ENCODE results near the gene BRD3. TPM values are rescaled to one million over a fixed set of nuclear protein-coding genes. Genes with fewer than 3 reads are reported as not detected.

The BRD3 gene
- polyA plus RNA-seq, 1 donor: 22.7 TPM

DNA sequence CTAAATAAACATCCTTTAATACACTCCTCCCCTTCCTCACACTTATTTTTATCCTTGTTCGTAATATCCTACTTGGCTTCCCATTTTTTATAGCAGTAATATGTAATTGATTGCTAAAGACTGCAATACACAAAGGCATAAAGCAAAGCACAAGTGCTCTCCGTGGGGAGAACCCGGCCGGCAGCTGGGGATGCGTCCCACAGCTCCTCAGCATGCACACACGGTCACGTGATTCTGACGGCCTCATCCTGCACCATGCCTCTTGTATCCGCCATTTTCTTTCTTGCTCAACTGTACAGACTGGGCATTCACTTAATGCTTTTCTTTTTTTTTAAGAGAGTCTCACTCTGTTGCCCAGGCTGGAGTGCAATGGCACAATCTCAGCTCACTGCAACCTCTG is 39.8 kb downstream of the BRD3 start:
- Histone ChIP-seq H3K36me3 (ENCODE audit: control insufficient read depth, insufficient read depth, low read length) (peaks cover 44% of the 10 kb centered on the region), H3K27me3 (ENCODE audit: control insufficient read depth, insufficient read depth, low read length) (no peaks in the 10 kb centered on the region), H3K27ac (ENCODE audit: low read length) (no peak overlapping the region), H3K4me1 (ENCODE audit: control insufficient read depth, insufficient read depth, low read length) (no peaks in the 10 kb centered on the region), H3K9me3 (ENCODE audit: control insufficient read depth, low read depth, low read length) (peaks cover 15% of the 10 kb centered on the region), H3K4me3 (ENCODE audit: low read length) (no peak overlapping the region)
- 97% methylated on average over 3 of the region's 9 CpGs for WGBS (ENCODE audit: insufficient coverage, low lambda C conversion rate)
- DNase-seq: no peak

DNA sequence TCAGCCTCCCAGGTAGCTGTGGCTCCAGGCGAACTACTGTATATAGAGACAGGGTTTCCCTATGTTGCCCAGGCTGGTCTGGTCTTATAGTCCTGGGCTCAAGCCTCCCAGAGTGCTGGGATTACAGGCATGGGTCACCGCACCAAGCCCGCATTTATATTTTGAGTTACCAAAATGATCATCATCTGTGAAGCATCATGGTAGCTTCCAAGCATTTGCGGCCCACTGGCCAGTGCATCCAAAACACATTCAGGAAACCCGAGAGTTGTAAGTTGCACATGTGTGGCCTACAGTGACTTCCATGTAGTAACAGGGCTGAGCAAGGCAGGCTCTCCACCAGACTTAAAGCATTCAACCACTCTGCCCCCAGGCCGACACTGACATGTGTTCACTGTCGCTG is 40.3 kb downstream of the BRD3 start:
- no peak overlapping the region for H3K4me3 ChIP-seq (ENCODE audit: low read length)
- H3K9me3 ChIP-seq (ENCODE audit: control insufficient read depth, low read depth, low read length): peaks cover 12% of the 10 kb centered on the region
- no peak overlapping the region for H3K27ac ChIP-seq (ENCODE audit: low read length)
- H3K27me3 ChIP-seq (ENCODE audit: control insufficient read depth, insufficient read depth, low read length): no peaks in the 10 kb centered on the region
- no peak for DNase-seq
- H3K4me1 ChIP-seq (ENCODE audit: control insufficient read depth, insufficient read depth, low read length): no peaks in the 10 kb centered on the region
- H3K36me3 ChIP-seq (ENCODE audit: control insufficient read depth, insufficient read depth, low read length): peaks cover 38% of the 10 kb centered on the region
- no CpG with 5 or more reads among the region's 7 CpGs for WGBS (ENCODE audit: insufficient coverage, low lambda C conversion rate)

DNA sequence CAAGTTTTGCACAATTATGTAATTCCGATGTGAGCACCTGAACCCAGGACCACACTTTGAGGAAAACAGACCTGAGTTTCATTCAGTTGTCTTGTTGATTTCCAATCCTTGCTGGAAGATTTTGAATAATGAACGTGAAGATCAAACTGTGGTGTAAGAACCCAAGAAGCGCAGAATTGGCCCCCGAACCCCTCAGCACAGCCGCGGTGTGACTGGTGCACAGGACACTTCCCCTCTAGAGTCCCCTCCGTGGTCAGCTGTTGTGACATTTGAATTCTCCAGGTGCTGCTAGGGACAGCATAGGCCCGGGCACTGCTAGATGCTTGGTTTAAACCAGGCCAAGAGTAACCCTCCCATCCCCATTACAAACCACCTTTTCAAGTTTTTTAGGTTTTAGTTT is 40.8 kb downstream of the BRD3 start:
- peaks cover 35% of the 10 kb centered on the region for H3K36me3 ChIP-seq (ENCODE audit: control insufficient read depth, insufficient read depth, low read length)

DNA sequence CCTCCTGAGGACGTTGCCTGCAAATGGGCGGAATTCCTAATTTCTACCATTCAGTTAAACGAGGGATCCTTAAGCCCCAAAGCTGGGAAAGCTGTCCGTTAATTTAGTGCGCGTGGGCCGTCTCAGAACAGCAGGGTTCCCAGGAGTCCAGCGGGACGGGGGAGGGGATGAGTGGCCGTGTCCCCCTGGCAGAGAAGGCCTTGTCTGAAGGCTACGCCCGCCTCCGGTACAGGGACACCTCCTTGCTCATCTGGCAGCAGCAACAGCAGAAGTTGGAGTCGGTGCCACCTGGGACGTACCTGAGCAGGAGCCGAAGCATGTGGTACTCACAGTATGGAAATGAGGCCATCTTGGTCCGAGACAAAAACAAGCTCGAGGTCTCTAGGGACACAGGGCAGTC is 41.2 kb downstream of the BRD3 start:
- Histone ChIP-seq H3K27me3 (ENCODE audit: control insufficient read depth, insufficient read depth, low read length) (no peaks in the 10 kb centered on the region), H3K36me3 (ENCODE audit: control insufficient read depth, insufficient read depth, low read length) (peaks cover 31% of the 10 kb centered on the region), H3K9me3 (ENCODE audit: control insufficient read depth, low read depth, low read length) (peaks cover 8% of the 10 kb centered on the region), H3K4me3 (ENCODE audit: low read length) (no peak overlapping the region), H3K27ac (ENCODE audit: low read length) (no peak overlapping the region), H3K4me1 (ENCODE audit: control insufficient read depth, insufficient read depth, low read length) (no peaks in the 10 kb centered on the region)
- DNase-seq: no peak
- no CpG with 5 or more reads among the region's 18 CpGs for WGBS (ENCODE audit: insufficient coverage, low lambda C conversion rate)

More for the DNA sequence above, 40.8 kb downstream of the BRD3 start:
- Histone ChIP-seq H3K4me1 (ENCODE audit: control insufficient read depth, insufficient read depth, low read length) (no peaks in the 10 kb centered on the region), H3K4me3 (ENCODE audit: low read length) (no peak overlapping the region), H3K27ac (ENCODE audit: low read length) (no peak overlapping the region), H3K9me3 (ENCODE audit: control insufficient read depth, low read depth, low read length) (peaks cover 8% of the 10 kb centered on the region), H3K27me3 (ENCODE audit: control insufficient read depth, insufficient read depth, low read length) (no peaks in the 10 kb centered on the region)
- DNase-seq: no peak
- WGBS (ENCODE audit: insufficient coverage, low lambda C conversion rate): 90% methylated on average over 2 of the region's 8 CpGs

DNA sequence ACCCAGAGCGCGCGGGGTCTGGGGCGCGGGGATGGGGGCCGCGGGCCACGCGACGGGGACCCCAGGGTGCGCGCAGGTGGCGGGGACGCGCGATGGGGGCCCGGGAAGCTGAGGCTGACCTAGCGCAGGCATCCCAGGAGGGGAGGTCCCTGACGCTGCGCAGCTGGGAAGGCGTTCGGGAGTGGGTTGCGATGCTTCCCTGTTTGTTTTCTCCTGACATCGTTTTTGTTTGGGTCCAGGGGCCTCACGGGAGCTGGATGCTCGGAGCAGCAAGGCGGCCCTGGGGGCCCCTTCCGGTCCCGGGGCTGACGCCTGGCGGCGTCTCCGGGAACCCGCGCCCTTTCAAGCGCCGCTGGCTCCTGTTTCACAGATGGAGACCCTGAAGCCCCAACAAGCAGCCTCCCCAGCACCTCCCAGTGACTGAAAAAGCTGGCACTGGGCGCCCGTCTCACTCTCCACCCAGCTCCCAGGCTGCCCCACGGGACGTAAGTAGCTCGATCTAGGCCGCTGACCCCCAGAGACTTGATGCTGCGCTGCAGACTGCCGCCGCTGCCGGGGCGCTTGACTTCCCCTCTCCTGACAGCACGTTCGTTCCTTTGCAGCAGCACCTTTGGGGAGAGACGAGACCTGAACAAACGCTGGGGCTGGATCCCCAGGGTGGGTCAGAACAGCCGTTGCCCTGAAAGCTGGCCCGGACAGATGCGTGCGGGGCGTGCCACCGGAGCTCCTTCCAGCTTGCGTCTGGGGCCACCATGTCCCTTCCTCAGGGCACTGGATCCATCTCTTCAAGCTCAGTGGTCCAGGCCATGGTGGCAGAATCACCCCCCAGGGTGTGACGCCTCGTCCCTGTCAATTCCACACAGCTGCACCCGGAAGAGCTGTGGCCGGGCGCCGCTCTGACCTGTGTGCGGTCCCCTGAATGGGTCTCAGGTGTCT is 42.0 kb downstream of the BRD3 start:
- Histone ChIP-seq H3K4me1 (ENCODE audit: control insufficient read depth, insufficient read depth, low read length) (no peaks in the 10 kb centered on the region), H3K27ac (ENCODE audit: low read length) (no peak overlapping the region), H3K4me3 (ENCODE audit: low read length) (peak overlapping the region; percentile 74), H3K36me3 (ENCODE audit: control insufficient read depth, insufficient read depth, low read length) (peaks cover 26% of the 10 kb centered on the region), H3K27me3 (ENCODE audit: control insufficient read depth, insufficient read depth, low read length) (no peaks in the 10 kb centered on the region), H3K9me3 (ENCODE audit: control insufficient read depth, low read depth, low read length) (peaks cover 5% of the 10 kb centered on the region)
- no CpG with 5 or more reads among the region's 66 CpGs for WGBS (ENCODE audit: insufficient coverage, low lambda C conversion rate)
- peak in 1 of 2 donors; percentile 48 for DNase-seq

DNA sequence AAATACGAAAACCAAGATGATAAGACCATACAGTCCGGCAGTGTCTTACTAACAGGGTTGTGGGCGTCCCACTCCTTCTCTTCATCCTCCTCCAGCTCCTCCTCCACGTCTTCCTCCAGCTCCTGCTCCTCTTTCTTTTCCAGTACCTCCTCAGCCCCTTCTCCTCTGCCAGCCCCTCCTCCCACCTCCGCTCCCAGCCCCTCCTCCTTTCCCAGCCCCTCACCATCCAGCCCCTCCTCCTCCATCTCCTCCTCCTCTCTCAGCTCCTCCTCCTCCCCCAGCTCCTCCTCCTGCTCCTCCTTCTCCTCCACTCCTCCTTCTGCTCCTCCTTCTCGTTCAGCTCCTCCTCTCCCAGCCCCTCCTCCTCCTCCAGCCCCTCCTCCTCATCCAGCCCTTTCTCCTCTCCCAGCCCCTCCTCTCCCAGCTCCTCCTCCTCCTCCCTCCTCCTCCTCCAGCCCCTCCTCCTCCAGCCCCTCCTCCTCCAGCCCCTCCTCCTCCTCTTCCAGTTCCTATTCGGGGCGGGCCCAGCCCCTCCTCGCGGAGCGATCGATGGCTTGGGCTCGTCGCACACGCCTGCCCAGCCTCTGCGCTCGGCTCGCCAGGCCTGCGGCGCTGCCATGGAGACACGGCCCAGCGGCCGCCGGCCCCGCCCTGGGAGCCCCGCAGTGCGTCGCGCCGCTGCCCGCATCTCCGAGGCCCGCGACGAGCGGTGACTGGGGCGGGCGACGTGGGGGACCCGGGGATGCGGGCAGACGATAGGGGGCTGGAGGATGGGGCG is 42.8 kb downstream of the BRD3 start, which contains the start of gene BRD3OS:
Gene BRD3OS, plus strand, starts transcription at position 654 of the 778 bp plus-strand sequence. CDS start 1,267 bp downstream, outside the sequence.
- peaks cover 19% of the 10 kb centered on the region for H3K36me3 ChIP-seq (ENCODE audit: control insufficient read depth, insufficient read depth, low read length)
- no peaks in the 10 kb centered on the region for H3K27me3 ChIP-seq (ENCODE audit: control insufficient read depth, insufficient read depth, low read length)
- no peaks in the 10 kb centered on the region for H3K4me1 ChIP-seq (ENCODE audit: control insufficient read depth, insufficient read depth, low read length)
- 6% methylated on average over 5 of the region's 43 CpGs for WGBS (ENCODE audit: insufficient coverage, low lambda C conversion rate)
- DNase-seq: peak; percentile 98 to 99
- peaks cover 5% of the 10 kb centered on the region for H3K9me3 ChIP-seq (ENCODE audit: control insufficient read depth, low read depth, low read length)
- no peak within 1 kb of the TSS for H3K27ac ChIP-seq (ENCODE audit: low read length)
- peak within 1 kb of the TSS; percentile 74 for H3K4me3 ChIP-seq (ENCODE audit: low read length)

DNA sequence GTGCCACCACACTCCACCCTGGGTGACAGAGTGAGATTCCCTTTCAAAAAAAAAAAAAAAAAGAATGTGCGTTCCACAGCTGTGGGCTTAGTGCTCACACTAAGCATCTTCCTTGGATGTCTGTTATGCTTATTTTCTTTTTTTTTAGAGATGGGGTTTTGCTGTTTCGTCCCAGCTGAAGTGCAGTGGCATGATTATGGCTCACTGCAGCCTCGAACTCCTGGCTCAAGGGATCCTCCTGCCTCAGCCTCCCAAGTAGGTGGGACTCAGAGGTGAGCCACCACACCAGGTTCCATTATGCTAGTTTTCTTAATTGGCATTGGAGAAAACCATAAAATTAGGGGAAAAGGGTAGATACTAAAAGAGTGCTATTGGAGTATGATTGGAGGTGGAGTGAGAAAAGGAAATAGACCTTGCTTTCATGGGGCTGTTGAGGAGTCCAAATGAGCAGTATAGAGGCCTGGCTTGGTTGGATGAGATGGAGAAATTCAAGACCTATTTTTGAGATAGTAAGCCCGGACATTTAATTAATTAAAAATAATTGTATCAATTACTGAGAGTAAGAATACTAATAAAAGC is 43.5 kb downstream of the BRD3 start:
- H3K4me3 ChIP-seq (ENCODE audit: low read length): no peak overlapping the region
- peaks cover 5% of the 10 kb centered on the region for H3K9me3 ChIP-seq (ENCODE audit: control insufficient read depth, low read depth, low read length)
- WGBS (ENCODE audit: insufficient coverage, low lambda C conversion rate): 100% methylated on average over 1 of the region's 4 CpGs
- no peaks in the 10 kb centered on the region for H3K4me1 ChIP-seq (ENCODE audit: control insufficient read depth, insufficient read depth, low read length)
- no peak overlapping the region for H3K27ac ChIP-seq (ENCODE audit: low read length)
- no peaks in the 10 kb centered on the region for H3K27me3 ChIP-seq (ENCODE audit: control insufficient read depth, insufficient read depth, low read length)
- peaks cover 12% of the 10 kb centered on the region for H3K36me3 ChIP-seq (ENCODE audit: control insufficient read depth, insufficient read depth, low read length)
- no peak for DNase-seq

DNA sequence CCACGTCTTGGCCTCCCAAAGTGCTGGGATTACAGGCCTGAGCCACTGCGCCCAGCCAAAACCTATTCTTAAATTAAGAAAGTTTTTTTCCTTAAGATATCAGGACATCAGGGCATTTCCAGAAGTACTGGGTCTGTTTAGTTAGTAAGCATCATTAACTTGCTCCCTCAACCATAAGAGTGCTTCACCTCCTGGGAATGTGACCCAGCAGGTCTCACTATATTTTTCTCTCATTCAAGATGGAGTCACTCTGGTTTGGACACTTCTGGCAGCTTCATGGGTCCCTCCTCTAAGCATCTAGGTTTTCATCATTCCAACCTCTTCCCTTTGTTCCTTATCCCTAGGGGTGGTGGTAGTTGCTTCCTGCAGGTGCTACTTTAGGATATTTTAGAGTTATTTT is 52.9 kb downstream of the BRD3 start:
- WGBS (ENCODE audit: insufficient coverage, low lambda C conversion rate): no CpG with 5 or more reads among the region's 2 CpGs

DNA sequence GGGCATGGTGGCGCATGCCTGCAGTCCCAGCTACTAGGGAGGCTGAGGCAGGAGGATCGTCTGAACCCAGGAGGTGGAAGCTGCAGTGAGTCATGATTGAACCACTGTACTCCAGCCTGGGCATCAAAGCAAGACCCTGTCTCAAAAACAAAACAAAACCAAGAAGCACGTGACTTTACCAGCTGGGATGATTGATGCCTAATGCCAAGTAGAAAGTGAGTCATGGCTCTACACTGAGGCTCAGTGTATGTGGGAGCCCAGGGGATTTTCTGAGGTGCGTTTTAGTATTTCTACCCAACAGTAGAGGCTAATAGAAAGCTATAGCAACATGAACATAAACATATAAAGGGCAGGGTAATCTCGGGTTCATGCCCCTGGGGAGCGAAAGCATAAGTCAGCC is 56.4 kb downstream of the BRD3 start:
- peaks cover 16% of the 10 kb centered on the region for H3K9me3 ChIP-seq (ENCODE audit: control insufficient read depth, low read depth, low read length)
- no peaks in the 10 kb centered on the region for H3K27me3 ChIP-seq (ENCODE audit: control insufficient read depth, insufficient read depth, low read length)
- no CpG with 5 or more reads among the region's 6 CpGs for WGBS (ENCODE audit: insufficient coverage, low lambda C conversion rate)
- H3K27ac ChIP-seq (ENCODE audit: low read length): no peak overlapping the region
- H3K36me3 ChIP-seq (ENCODE audit: control insufficient read depth, insufficient read depth, low read length): no peaks in the 10 kb centered on the region
- H3K4me1 ChIP-seq (ENCODE audit: control insufficient read depth, insufficient read depth, low read length): no peaks in the 10 kb centered on the region
- no peak overlapping the region for H3K4me3 ChIP-seq (ENCODE audit: low read length)
- no peak for DNase-seq

More for the DNA sequence above, 52.9 kb downstream of the BRD3 start:
- Histone ChIP-seq H3K9me3 (ENCODE audit: control insufficient read depth, low read depth, low read length) (peaks cover 16% of the 10 kb centered on the region), H3K4me3 (ENCODE audit: low read length) (no peak overlapping the region), H3K27ac (ENCODE audit: low read length) (no peak overlapping the region), H3K36me3 (ENCODE audit: control insufficient read depth, insufficient read depth, low read length) (no peaks in the 10 kb centered on the region), H3K4me1 (ENCODE audit: control insufficient read depth, insufficient read depth, low read length) (no peaks in the 10 kb centered on the region), H3K27me3 (ENCODE audit: control insufficient read depth, insufficient read depth, low read length) (no peaks in the 10 kb centered on the region)
- no peak for DNase-seq
